ENCODE measurements around the gene RICTOR.

The RICTOR gene

GRCh38 chr5:39079147-39079546 is 4.9 kb upstream of the RICTOR start:
- DNase-seq (ENCODE audit: extremely low spot score) = no peak
- POLR2A ChIA-PET = no interaction called here
- no peak for TF ChIP-seq FOXM1 (IDR thresholded peaks at IDR 0.05; ENCODE audit: borderline replicate concordance)
- TF ChIP-seq ELF4 (IDR thresholded peaks at IDR 0.05) = no peak
- TF ChIP-seq SP1 (IDR thresholded peaks at IDR 0.05) = no peak
- no peak for TF ChIP-seq HDGF (IDR thresholded peaks at IDR 0.05; ENCODE audit: borderline replicate concordance)
- no peak for TF ChIP-seq ARNT (IDR thresholded peaks at IDR 0.05)
- TF ChIP-seq ZNF384 (IDR thresholded peaks at IDR 0.05) = no peak
- TF ChIP-seq PKNOX1 (IDR thresholded peaks at IDR 0.05) = no peak
- no peak for TF ChIP-seq NFRKB (IDR thresholded peaks at IDR 0.05)
- TF ChIP-seq L3MBTL2 (conservative IDR thresholded peaks at IDR 0.05) = no peak
- no peak for TF ChIP-seq FOXK2 (IDR thresholded peaks at IDR 0.05)
- TF ChIP-seq FOXA1 (IDR thresholded peaks at IDR 0.05) = no peak
- TF ChIP-seq CTBP1 (IDR thresholded peaks at IDR 0.05; ENCODE audit: borderline replicate concordance) = no peak
- TF ChIP-seq BHLHE40 (IDR thresholded peaks at IDR 0.05; ENCODE audit: borderline replicate concordance) = no peak
- TF ChIP-seq SUZ12 (IDR thresholded peaks at IDR 0.05) = no peak
- CTCF ChIA-PET = interaction anchor here (0.7 to 0.8 kb wide), 2 partner anchors 73 to 225 kb away, joined by 3 read pairs; no protein-coding TSS in a partner anchor

DNA sequence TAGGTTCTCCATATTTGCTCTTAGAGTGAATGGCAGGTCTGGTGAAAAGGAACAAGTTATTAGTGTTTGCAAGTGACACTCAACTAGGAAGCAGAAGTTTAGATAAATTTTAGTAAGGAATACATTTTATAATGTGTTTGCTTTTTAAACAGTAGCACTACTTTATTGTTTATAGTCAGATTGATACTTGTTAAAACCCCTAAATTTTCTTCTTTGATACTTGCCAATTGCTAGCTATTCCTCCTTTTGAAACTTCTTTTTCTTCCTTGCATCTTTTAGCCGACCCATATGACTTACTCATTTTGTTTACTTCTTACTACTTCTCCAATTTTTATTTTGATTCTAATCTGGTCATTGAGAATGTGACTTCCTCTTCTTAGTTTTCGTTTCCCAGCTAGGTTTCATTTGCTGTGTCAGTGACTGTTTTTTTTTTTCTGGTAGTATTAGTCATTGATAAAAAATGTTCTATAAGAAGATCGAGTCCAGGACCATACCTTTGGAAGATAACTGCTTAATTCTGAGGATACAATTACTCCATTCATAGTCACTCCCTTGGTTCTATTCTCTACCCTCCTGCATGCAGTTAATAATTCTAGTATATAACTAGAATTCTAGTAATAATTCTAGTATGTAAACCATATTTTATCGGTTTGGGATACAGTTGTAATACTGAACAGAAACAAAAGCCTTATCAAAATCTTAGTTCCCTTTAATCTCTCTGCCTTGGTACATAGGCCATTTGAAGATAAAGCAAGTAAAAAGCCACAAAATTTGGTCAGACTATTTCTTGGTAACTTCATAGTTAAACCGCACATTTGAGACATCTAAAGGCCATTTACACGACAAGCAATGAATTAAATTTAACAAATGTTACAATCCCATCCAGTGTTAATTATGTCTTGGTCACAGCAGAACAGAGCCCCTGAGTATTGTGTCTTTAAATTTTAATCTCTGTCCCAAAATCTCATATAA is 2.8 kb upstream of the RICTOR start:
- TF ChIP-seq ZNF384 (IDR thresholded peaks at IDR 0.05) (peak; percentile 43; the same call in 1 of the 2 replicates), HDGF (IDR thresholded peaks at IDR 0.05; ENCODE audit: borderline replicate concordance) (no peak)
- CTCF ChIA-PET = no interaction called here
- DNase-seq (ENCODE audit: extremely low spot score) = no peak
- POLR2A ChIA-PET = no interaction called here

GRCh38 chr5:39076101-39076756 is 2.0 kb upstream of the RICTOR start:
- CTCF ChIA-PET = no interaction called here
- DNase-seq (ENCODE audit: extremely low spot score) = no peak
- TF ChIP-seq ARNT (IDR thresholded peaks at IDR 0.05) (no peak), PKNOX1 (IDR thresholded peaks at IDR 0.05) (no peak), ELF4 (IDR thresholded peaks at IDR 0.05) (no peak), FOXK2 (IDR thresholded peaks at IDR 0.05) (no peak), FOXM1 (IDR thresholded peaks at IDR 0.05; ENCODE audit: borderline replicate concordance) (no peak), ZNF384 (IDR thresholded peaks at IDR 0.05) (no peak)
- POLR2A ChIA-PET = no interaction called here

GRCh38 chr5:39073767-39074016 is 507 bp downstream of the RICTOR start:
- ChIA-PET CTCF (no interaction called here), POLR2A (interaction anchor here (0.6 to 0.7 kb wide), 2 partner anchors 17 to 43 kb away, joined by 3 read pairs; no protein-coding TSS in a partner anchor)
- TF ChIP-seq SUZ12 (IDR thresholded peaks at IDR 0.05) (no peak), PKNOX1 (IDR thresholded peaks at IDR 0.05) (no peak)
- peak; percentile 49 for DNase-seq (ENCODE audit: extremely low spot score)

DNA sequence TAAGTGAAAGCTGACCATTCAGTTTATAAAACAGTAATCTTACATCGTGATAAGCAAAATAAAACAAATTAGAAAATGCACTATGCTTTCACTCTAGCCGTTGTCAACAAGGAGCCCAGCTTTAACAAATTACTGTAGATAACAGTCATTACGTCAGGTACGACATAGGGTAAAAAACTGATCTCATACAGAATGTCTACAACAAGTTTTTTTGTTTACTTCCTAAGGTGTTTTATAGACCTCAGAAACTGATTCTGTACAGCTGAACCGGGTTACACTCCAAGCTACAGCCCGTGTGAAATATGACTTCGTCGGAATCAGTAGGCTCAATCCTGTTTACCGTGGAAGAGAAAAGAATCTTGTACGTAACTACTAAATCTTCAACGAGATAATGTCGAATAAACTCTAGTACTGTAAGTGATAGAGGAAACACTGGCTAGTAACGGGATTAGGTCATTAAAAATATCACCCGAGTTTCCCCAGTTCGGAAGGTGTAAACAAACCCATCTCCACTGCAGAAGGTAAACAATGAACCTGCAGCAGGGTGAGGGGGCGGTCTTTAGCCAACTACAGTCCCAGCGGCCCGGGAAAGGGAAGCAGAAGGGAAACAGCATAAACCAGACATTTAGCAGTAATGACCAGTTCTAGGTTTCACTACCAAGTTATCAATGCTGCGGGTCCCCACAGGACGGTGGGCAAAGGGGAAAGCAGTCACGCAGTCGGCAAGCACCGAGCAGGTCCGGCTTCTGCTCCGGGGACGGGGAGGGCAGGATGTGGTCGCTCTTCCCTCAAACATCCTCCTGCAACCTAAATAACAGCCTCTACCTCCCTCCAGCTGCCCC is 1.1 kb downstream of the RICTOR start:
- DNase-seq (ENCODE audit: extremely low spot score) = peak; percentile 46
- TF ChIP-seq PKNOX1 (IDR thresholded peaks at IDR 0.05) (no peak), FOXK2 (IDR thresholded peaks at IDR 0.05) (peak; percentile 16; the same call in 1 of the 2 replicates)
- ChIA-PET CTCF (no interaction called here), POLR2A (interaction anchor here (0.6 to 0.7 kb wide), 2 partner anchors 16 to 42 kb away, joined by 3 read pairs; no protein-coding TSS in a partner anchor)

GRCh38 chr5:39068099-39068498 is 6.1 kb downstream of the RICTOR start:
- no peak for TF ChIP-seq TARDBP (IDR thresholded peaks at IDR 0.05)
- ChIA-PET POLR2A (no interaction called here), CTCF (no interaction called here)
- DNase-seq (ENCODE audit: extremely low spot score) = no peak

Measured in HEK293T (cell line).